GM20431 (cell line): ENCODE results near the gene MGRN1.

Source experiments
- in situ Hi-C: fragments of 300-500 bp; cut with MseI, MboI; formaldehyde crosslinking; loops from one replicate; pipeline ENCODE4 v1.15.0; 2020; ENCODE audit warnings: low sequenced_read_pairs; ENCODE audit not compliant: unreplicated experiment

MGRN1 gene

GRCh38 chr16:4624015-4624826, at the start of gene MGRN1:
Gene MGRN1 (plus strand): TSS chr16:4624826. CDS start chr16:4624961, 135 bp downstream.
- in situ Hi-C loops: no loop called here

- in situ Hi-C loops: no loop called here
Observed at GRCh38 chr16:4574919-4575705, 49.5 kb upstream of the MGRN1 start.

DNA sequence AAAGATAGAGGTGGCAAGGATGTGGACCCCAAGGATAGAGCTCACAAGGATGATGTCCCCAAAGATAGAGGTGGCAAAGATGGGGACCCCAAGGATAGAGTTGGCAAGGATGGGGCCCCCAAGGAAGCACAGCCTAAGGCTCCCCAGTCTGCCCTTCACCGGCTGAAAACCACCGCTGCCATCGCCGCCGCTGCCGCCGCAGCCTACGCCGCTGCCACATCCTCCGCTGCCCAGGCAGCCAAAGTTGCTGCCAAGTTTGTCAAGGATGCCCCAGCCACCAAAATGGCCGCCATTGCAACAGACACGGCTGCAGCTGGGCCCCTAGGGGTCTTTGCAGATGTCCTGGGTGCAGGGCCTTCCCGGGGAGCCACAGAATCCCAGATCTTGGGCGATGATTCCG, 48.6 kb upstream of the MGRN1 start:
- in situ Hi-C loops: no loop called here

GRCh38 chr16:4578961-4579530, 45.6 kb upstream of the MGRN1 start:
- in situ Hi-C loops: no loop called here

GRCh38 chr16:4580250-4580649, 44.4 kb upstream of the MGRN1 start:
- in situ Hi-C loops: no loop called here

DNA sequence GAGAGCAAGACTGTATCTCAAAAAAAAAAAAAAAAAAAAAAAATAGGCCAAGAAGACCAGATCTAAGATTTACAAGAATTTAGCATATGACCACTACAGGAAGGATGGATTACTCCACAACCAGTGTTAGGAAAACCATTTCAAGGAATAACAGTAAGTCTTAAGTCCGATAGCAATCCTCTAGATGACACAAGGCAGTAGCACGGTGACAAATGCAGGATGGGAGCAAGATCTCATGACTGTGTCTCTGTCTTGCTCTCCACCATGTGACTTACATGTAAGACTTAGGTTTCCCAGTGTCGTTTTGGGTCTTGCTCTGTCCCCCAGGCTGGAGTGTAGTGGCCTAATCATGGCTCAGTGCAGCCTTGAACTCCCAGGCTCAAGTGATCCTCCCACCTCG, 40.7 kb upstream of the MGRN1 start:
- in situ Hi-C loops: no loop called here

DNA sequence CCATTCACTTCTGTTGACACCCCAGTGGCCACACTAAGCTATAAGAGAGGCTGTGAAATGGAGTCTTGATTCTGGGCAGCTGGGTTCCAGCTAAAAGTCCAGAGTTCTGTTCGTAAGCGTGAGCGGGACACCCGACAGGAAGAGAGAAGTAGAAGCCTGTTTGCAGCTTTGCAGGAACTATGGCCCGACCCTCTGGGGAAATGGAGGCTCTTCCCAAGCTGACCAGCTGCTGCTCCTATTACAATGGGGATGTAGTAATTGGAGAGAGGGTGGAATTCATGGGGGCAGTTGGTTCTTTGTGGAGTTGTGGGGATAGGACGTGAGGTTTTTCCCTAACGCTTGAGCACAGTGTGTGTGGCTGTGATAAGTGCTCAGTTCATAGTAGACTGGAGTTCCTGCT, 38.3 kb upstream of the MGRN1 start:
- in situ Hi-C loops: no loop called here

DNA sequence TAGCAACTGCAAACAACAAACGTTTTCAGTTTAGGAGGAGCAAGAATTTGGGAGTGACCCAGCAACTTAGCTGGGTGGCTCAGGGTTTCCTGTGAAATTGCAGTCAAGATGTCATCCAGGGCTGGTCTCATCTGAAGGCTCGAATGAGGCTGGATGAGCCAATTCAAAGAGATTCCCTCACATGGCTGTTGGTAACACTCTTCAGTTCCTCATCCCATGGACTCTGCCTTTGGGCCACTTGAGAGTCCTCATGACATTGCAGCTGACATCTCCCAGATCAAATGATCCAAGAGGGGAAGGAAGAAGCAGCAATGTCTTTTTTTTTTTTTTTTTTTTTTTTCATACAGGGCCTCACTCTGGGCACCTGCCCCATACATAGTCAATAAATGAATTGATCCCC, 36.2 kb upstream of the MGRN1 start:
- in situ Hi-C loops: no loop called here

DNA sequence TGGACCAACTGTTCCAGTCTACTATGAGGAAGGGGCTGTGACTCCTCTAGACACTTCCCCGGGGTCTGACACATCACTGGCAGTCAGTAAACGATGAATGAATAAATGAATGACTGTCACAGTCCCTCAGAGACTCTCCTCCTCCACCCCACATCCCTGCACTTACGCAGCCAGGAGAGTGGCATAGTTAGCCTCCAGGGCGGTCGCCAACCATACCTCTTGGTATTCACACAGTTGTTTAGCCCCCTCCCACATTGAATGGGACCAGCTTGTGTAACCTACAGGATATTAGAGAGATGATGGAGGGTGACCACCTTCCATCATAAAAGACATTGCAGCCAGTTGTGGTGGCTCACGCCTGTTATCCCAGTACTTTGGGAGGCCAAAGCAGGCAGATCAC, 35.7 kb upstream of the MGRN1 start:
- in situ Hi-C loops: no loop called here

- in situ Hi-C loops: no loop called here
Observed at GRCh38 chr16:4591191-4591590, 33.4 kb upstream of the MGRN1 start.

DNA sequence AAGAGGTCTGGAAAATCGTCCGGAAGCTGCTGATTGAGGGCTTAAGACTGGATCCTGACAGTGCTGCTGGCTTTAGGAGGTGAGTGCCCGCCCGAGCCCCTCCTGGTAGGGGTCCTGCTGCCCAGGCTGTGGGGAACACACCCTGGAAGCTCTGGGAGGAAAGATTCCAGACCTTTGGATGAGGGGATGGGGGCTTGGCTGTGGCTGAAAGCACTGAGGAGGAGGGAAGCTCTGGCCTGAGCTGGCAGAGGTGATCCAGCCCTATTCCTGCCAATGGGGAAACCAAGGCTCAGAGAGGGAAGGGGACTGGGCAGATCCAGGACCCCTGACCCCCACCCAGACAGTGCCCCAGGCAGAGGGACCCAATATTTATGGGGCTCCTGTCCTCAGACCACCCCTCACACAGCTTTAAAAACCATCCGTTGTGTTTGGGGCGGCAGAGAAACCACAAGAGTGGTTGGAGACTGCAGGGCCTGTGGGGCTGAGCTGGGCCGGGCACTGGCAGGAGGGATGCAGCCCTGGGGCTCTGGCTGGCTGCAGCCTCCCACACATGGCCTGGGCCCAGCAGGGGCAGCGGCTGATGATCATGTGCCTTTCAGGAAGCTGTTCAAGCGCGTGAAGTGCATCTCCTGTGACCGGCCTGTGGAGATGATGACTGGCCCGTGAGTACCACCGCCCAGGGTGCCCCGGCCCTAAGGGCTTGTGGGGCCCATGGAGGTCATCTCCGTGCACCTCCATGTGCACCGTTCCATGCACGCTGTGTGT, 32.7 kb upstream of the MGRN1 start:
- in situ Hi-C loops: no loop called here

DNA sequence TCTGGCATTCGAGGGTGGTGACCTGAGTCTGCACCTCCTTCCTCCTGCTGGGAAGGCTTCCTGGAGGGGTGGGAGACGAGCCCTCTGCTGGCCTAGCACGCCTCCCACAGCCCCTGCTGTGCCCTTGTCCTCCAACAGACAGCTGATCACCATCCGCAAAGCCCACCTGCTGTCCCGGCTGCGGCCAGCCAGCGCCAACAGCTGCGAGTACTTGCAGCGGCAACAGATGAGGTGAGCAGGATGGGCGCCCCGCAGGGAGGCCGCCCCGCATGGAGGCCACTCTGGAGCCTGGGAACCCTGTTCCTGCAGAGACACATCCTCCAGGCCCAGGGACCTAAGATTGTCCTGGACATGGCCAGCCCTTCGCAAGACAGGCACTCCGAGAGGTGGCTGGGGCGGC, 31.5 kb upstream of the MGRN1 start:
- in situ Hi-C loops: no loop called here

- in situ Hi-C loops: no loop called here
Observed at GRCh38 chr16:4594433-4595410, 29.9 kb upstream of the MGRN1 start.

DNA sequence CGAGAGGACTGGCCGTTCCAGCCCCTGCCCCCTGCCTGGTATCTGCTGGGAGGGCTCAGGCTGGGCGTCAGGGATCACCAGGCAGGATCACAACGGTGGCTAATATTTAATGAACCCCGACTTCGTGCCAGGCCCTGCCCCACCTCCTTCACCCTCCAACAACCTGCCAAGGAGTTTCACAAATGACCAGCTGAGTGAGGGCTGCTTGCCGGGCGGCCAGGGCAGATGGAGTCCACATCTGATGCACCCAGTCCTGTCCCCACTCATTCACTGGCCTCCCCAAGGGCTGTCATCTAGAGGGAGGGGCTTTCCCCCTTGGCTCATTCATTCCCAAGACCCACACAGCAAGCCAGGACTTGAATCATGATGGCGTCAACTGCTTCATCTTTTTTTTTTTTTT, 27.5 kb upstream of the MGRN1 start:
- in situ Hi-C loops: no loop called here

- in situ Hi-C loops: no loop called here
Observed at GRCh38 chr16:4599037-4599436, 25.6 kb upstream of the MGRN1 start.

- in situ Hi-C loops: no loop called here
Observed at GRCh38 chr16:4599545-4599944, 25.1 kb upstream of the MGRN1 start.

GRCh38 chr16:4601036-4601863, 23.4 kb upstream of the MGRN1 start:
- in situ Hi-C loops: no loop called here

- in situ Hi-C loops: no loop called here
Observed at GRCh38 chr16:4601864-4602186, 22.8 kb upstream of the MGRN1 start.

DNA sequence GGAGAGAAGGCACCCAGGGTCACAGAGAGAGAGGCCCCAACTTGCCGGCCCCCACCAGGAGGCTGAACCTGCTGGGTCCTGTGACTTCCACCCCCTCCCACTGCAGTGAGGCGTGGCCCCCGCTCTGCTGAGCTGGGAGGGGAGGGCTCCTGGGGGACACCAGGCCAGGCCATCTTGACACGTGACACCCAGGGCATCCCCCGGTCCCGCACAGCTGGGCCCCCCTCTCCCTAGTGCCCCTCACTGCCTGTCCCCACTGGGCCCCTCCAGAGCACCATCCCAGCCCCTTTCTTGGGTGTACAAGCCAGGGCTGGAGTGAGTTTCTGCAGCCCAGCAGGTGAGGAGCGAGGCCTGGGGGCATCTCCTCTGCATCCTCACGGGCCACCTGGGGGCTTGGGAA, 22.3 kb upstream of the MGRN1 start:
- in situ Hi-C loops: no loop called here
